H1 (cell line): ENCODE results near the gene LDLRAD4. TPM values are rescaled to one million over a fixed set of nuclear protein-coding genes. Genes with fewer than 3 reads are reported as not detected.

Experiments
- CTCF ChIA-PET: fragments of 300-600 bp; sonication (Branson Sonifier 250); formaldehyde crosslinking; loops from one replicate; lab custom pipeline; 2021; ENCODE audit not compliant: partially characterized antibody; lab: Charles Lee
- POLR2A ChIA-PET: fragments of 300-600 bp; sonication (Branson Sonifier 250); formaldehyde crosslinking; loops from one replicate; lab custom pipeline; 2021; ENCODE audit warnings: inconsistent platforms; ENCODE audit not compliant: partially characterized antibody; lab: Charles Lee
- DNase-seq, 2 experiments: peaks; one replicate each; pipeline versions ENCODE4 v3.0.0 to v3.0.0-alpha.2; 2010 to 2022; ENCODE audit warnings: low spot score in 2 of 2, low read depth in 1 of 2, mixed read lengths in 1 of 2
- FAIRE-seq: peaks from 2 replicates; lab custom pipeline; 2011; peaks lifted over from hg19 to GRCh38; lab: Jason Lieb, UNC
- H2AFZ ChIP-seq: 2 replicates; pipeline ENCODE4 v1.8.1; 2012; ENCODE audit warnings: low read length, inconsistent platforms
- H2AK5ac ChIP-seq: 2 replicates; pipeline ENCODE4 v1.6.1; 2013; ENCODE audit warnings: low read depth, low read length
- H2BK120ac ChIP-seq: replicated peaks from 2 replicates; pipeline ENCODE3; 2013; ENCODE audit warnings: low read depth, low read length, inconsistent platforms
- H2BK12ac ChIP-seq: 2 replicates; pipeline ENCODE4 v1.6.1; 2013; ENCODE audit warnings: low read depth, low read length
- H2BK15ac ChIP-seq: 2 replicates; pipeline ENCODE4 v1.6.1; 2013; ENCODE audit warnings: low read length
- H2BK20ac ChIP-seq: 2 replicates; pipeline ENCODE4 v1.6.1; 2013; ENCODE audit warnings: low read length
- H2BK5ac ChIP-seq: 2 replicates; pipeline ENCODE4 v1.6.1; 2013; ENCODE audit warnings: low read depth, low read length
- H3K14ac ChIP-seq: 2 replicates; pipeline ENCODE4 v1.6.1; 2013; ENCODE audit warnings: inconsistent platforms; ENCODE audit not compliant: insufficient read length
- H3K18ac ChIP-seq: 2 replicates; pipeline ENCODE4 v1.6.1; 2013; ENCODE audit warnings: low read length; ENCODE audit errors: extremely low read depth
- H3K23ac ChIP-seq: 2 replicates; pipeline ENCODE4 v1.6.1; 2013; ENCODE audit warnings: inconsistent platforms; ENCODE audit not compliant: insufficient read length
- H3K23me2 ChIP-seq: 2 replicates; pipeline ENCODE4 v1.6.1; 2013; ENCODE audit warnings: low read depth, low read length
- H3K27ac ChIP-seq: 2 replicates; pipeline ENCODE4 v1.6.1; 2011; ENCODE audit warnings: low read depth, low read length, inconsistent platforms
- H3K27me3 ChIP-seq, 4 experiments: replicated peaks in 1 of 4; 1 replicate in 1 of 4; 2 replicates in 3 of 4; pipeline versions ENCODE4 v1.6.1 to v1.8.1; 2011 to 2013; ENCODE audit warnings: low read length in 3 of 4, mild to moderate bottlenecking in 3 of 4, inconsistent platforms in 2 of 4, mixed read lengths in 2 of 4, moderate library complexity in 1 of 4; ENCODE audit not compliant: control insufficient read depth in 3 of 4, insufficient read depth in 3 of 4; ENCODE audit errors: extremely low read depth in 1 of 4
- H3K36me3 ChIP-seq, 4 experiments: 2 replicates each; pipeline versions ENCODE4 v1.6.1 to v1.8.1; 2011 to 2013; ENCODE audit warnings: mild to moderate bottlenecking in 4 of 4, low read length in 3 of 4, moderate library complexity in 2 of 4, control low read depth in 1 of 4, inconsistent platforms in 1 of 4; ENCODE audit not compliant: insufficient read depth in 4 of 4, control insufficient read depth in 2 of 4
- H3K4ac ChIP-seq: replicated peaks from 2 replicates; pipeline ENCODE3; 2013; ENCODE audit warnings: low read length, low read depth, mixed read lengths, inconsistent platforms; ENCODE audit not compliant: insufficient read length
- H3K4me1 ChIP-seq, 4 experiments: replicated peaks in 1 of 4; 1 replicate in 1 of 4; 2 replicates in 3 of 4; pipeline versions ENCODE4 v1.6.1 to v1.8.1; 2011 to 2013; ENCODE audit warnings: low read length in 3 of 4, inconsistent platforms in 2 of 4, mixed read lengths in 1 of 4; ENCODE audit not compliant: insufficient read depth in 4 of 4, control insufficient read depth in 3 of 4
- H3K4me2 ChIP-seq, 2 experiments: 2 replicates each; pipeline versions ENCODE4 v1.6.1 to v1.8.1; 2011 to 2013; ENCODE audit warnings: low read depth in 2 of 2, low read length in 2 of 2, control low read depth in 1 of 2, inconsistent platforms in 1 of 2, mild to moderate bottlenecking in 1 of 2; ENCODE audit not compliant: insufficient read depth in 1 of 2
- H3K4me3 ChIP-seq, 4 experiments: fragments of 200-600, 300-600 bp in 1 of 4; sonication (generic), shearing (Covaris generic), sonication (Bioruptor Twin) in 1 of 4; 2 replicates each; pipeline versions ENCODE4 v1.5.1 to v1.8.1; 2011 to 2016; ENCODE audit warnings: low read length in 4 of 4, low read depth in 3 of 4, control low read depth in 2 of 4, inconsistent platforms in 2 of 4, mild to moderate bottlenecking in 2 of 4, mixed read lengths in 1 of 4, moderate library complexity in 1 of 4; ENCODE audit not compliant: insufficient read depth in 2 of 4; ENCODE audit errors: extremely low read depth in 1 of 4
- H3K56ac ChIP-seq: replicated peaks from 2 replicates; pipeline ENCODE3; 2013; ENCODE audit warnings: low read depth, mild to moderate bottlenecking, mixed read lengths, low read length, inconsistent platforms; ENCODE audit not compliant: insufficient read length
- H3K79me1 ChIP-seq: 2 replicates; pipeline ENCODE4 v1.6.1; 2013; ENCODE audit warnings: low read depth, low read length, control low read depth
- H3K79me2 ChIP-seq, 2 experiments: 2 replicates each; pipeline versions ENCODE4 v1.6.1 to v1.8.1; 2012 to 2013; ENCODE audit warnings: low read length in 2 of 2, mild to moderate bottlenecking in 2 of 2, inconsistent platforms in 1 of 2; ENCODE audit not compliant: insufficient read depth in 2 of 2, control insufficient read depth in 1 of 2
- H3K9ac ChIP-seq, 4 experiments: replicated peaks in 1 of 4; 1 replicate in 1 of 4; 2 replicates in 3 of 4; pipeline versions ENCODE4 v1.6.1 to v1.8.1; 2011 to 2013; ENCODE audit warnings: low read depth in 3 of 4, low read length in 3 of 4, control low read depth in 2 of 4, mild to moderate bottlenecking in 2 of 4, moderate library complexity in 2 of 4, inconsistent platforms in 1 of 4; ENCODE audit errors: extremely low read depth in 1 of 4
- H3K9me3 ChIP-seq, 2 experiments: 2 replicates each; pipeline versions ENCODE4 v1.6.1 to v1.8.1; 2012 to 2013; ENCODE audit warnings: mild to moderate bottlenecking in 2 of 2, moderate library complexity in 2 of 2, control low read depth in 1 of 2, inconsistent platforms in 1 of 2, low read depth in 1 of 2, low read length in 1 of 2, mixed read lengths in 1 of 2; ENCODE audit not compliant: insufficient read depth in 2 of 2
- H4K20me1 ChIP-seq, 2 experiments: replicated peaks in 1 of 2; 2 replicates each; pipeline versions ENCODE3 to v1.8.1; 2011 to 2013; ENCODE audit warnings: inconsistent platforms in 2 of 2, low read length in 2 of 2, mild to moderate bottlenecking in 1 of 2; ENCODE audit not compliant: insufficient read depth in 2 of 2, control insufficient read depth in 1 of 2
- H4K5ac ChIP-seq: 2 replicates; pipeline ENCODE4 v1.6.1; 2013; ENCODE audit warnings: low read length, low read depth, mixed read lengths, inconsistent platforms; ENCODE audit not compliant: insufficient read length
- H4K8ac ChIP-seq: 2 replicates; pipeline ENCODE4 v1.8.0; 2013; ENCODE audit warnings: mild to moderate bottlenecking, moderate library complexity, low read length, inconsistent platforms; ENCODE audit not compliant: insufficient read depth; ENCODE audit errors: extremely low read depth
- H4K91ac ChIP-seq: replicated peaks from 2 replicates; pipeline ENCODE3; 2013; ENCODE audit warnings: low read length, mixed read lengths, inconsistent platforms; ENCODE audit not compliant: insufficient read length
- FOSL1 ChIP-seq: IDR thresholded peaks from 2 replicates; pipeline ENCODE4 v1.6.1; 2011; ENCODE audit warnings: mild to moderate bottlenecking, low read depth, low read length, moderate library complexity; ENCODE audit not compliant: insufficient read depth
- WGBS, 2 experiments: shearing (Covaris generic) in 1 of 2; methylation state at CpG; one replicate each; pipeline versions ENCODE4 v1.1.6 to v1.1.7; 2013 to 2015; ENCODE audit warnings: low lambda C conversion rate in 2 of 2, mixed read lengths in 2 of 2, inconsistent platforms in 1 of 2, low coverage in 1 of 2, missing lambda C conversion rate in 1 of 2; ENCODE audit not compliant: insufficient replicate concordance in 2 of 2, insufficient coverage in 1 of 2, insufficient read length in 1 of 2; ENCODE audit errors: extremely low coverage in 1 of 2, missing lambda C conversion rate in 1 of 2; 5-methylcytosine and 5-hydroxymethylcytosine counted together
- polyA plus RNA-seq, 7 experiments: library from polyadenylated mRNA; depleted of rRNA in 3 of 7; stranded (reverse) in 5 of 7; unstranded in 2 of 7; fragments of >200 nt in 5 of 7; fragments of 200-250 nt in 2 of 7; gene quantifications; 1 replicate in 5 of 7; 2 replicates in 1 of 7; 4 replicates in 1 of 7; pipeline versions ENCODE4 v1.2.1 to v1.2.3, GENCODE V29; 2011 to 2013; ENCODE audit warnings: missing spikeins in 2 of 7, mixed read lengths in 2 of 7
- total RNA-seq: library from RNA; stranded (reverse); fragmentation: NEBNext Ultra II Directional; extraction: Animal tissue kit (Norgen Biotek cat#: 25700); gene quantifications from 2 replicates; pipeline ENCODE4 v1.2.1, GENCODE V29; 2021

LDLRAD4 gene
- total and polyA plus RNA-seq, 2 of the 8 experiments (the other 6 are each of a cell fraction or from before 2014, with no cell fraction given) = 0.77 to 1.4 TPM

GRCh38 chr18:13570216-13570615 is 351.7 kb downstream of the LDLRAD4 start:
- no peaks in the 10 kb centered on the region for H3K27me3 ChIP-seq
- no peak for TF ChIP-seq FOSL1
- no peak overlapping the region for H2BK12ac ChIP-seq
- H2BK120ac ChIP-seq = no peak overlapping the region
- DNase-seq (no peak), FAIRE-seq (no peak)
- H2BK5ac ChIP-seq = no peak overlapping the region
- no peak overlapping the region for H2BK20ac ChIP-seq
- no peak overlapping the region for H4K8ac ChIP-seq
- H3K23me2 ChIP-seq = no peaks in the 10 kb centered on the region
- H3K79me1 ChIP-seq = no peaks in the 10 kb centered on the region
- H4K5ac ChIP-seq = no peak overlapping the region
- no peak overlapping the region for H3K56ac ChIP-seq
- H3K4ac ChIP-seq = no peak overlapping the region
- no peak overlapping the region for H3K4me3 ChIP-seq
- whole genome bisulfite sequencing, 2 experiments = 88% methylated on average over 17 of the region's 17 CpGs; no CpG with 5 or more reads in 1 of the 2 experiments
- H4K91ac ChIP-seq = no peak overlapping the region
- no peak overlapping the region for H3K4me2 ChIP-seq
- H2AK5ac ChIP-seq = no peak overlapping the region
- H3K27ac ChIP-seq = no peak overlapping the region
- H3K18ac ChIP-seq = no peak overlapping the region
- no peak overlapping the region for H3K23ac ChIP-seq
- CTCF ChIA-PET = interaction anchor here (1.2 to 1.6 kb wide), 2 partner anchors 12 kb away, joined by 3 read pairs; no protein-coding TSS in a partner anchor
- H3K36me3 ChIP-seq = no peaks in the 10 kb centered on the region
- no peak overlapping the region for H3K14ac ChIP-seq
- H4K20me1 ChIP-seq = no peaks in the 10 kb centered on the region
- POLR2A ChIA-PET = no interaction called here
- no peak overlapping the region for H2AFZ ChIP-seq
- no peak overlapping the region for H2BK15ac ChIP-seq
- H3K4me1 ChIP-seq = peaks cover 0 to 6% (median 0%) of the 10 kb centered on the region in 4 experiments; a peak in 3 of 7 replicates
- no peaks in the 10 kb centered on the region for H3K79me2 ChIP-seq
- no peaks in the 10 kb centered on the region for H3K9me3 ChIP-seq
- H3K9ac ChIP-seq = no peak overlapping the region
